WTC11 (cell line): ENCODE data around the gene FBN3.

Experiments used
- CTCF ChIP-seq: fragments of 200-600 bp; IDR thresholded peaks from 2 replicates; pipeline ENCODE4 v1.8.0; 2022; ENCODE audit warnings: antibody characterized with exemption
- SP1 ChIP-seq: sonication (generic); formaldehyde crosslinking; conservative IDR thresholded peaks from 2 replicates; pipeline ENCODE4 v1.8.1; 2022; ENCODE audit warnings: missing genetic modification reagents

DNA sequence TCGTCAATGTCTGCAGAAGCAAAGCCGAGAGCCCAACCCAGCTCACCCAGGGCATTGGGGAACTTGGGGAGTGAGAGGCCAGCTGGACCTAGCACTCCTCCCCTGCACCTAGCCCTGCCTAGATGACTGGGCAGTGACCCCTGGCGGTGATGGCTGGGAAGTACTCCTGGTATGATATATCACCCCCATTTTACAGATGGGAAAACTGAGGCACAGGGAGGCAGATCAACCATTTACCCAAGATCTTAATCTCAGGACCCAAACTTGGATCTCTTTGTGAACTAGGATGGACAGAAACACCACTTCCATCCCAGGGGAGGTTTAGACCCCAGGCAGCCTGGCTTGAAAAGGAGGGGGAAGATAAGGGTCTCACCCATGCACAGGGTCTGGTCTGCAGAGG, 53.3 kb downstream of the FBN3 start:
- TF ChIP-seq CTCF (no peak), SP1 (no peak)
